ENCODE measurements around the gene COLEC11. TPM values are rescaled to one million over a fixed set of nuclear protein-coding genes. Genes with fewer than 3 reads are reported as not detected.
A peak's percentile ranks its signal among the peaks of the same experiment; 100 is the strongest.

The COLEC11 gene
- total and polyA plus RNA-seq, 2 of the 13 experiments (the other 11 are each of a cell fraction or from before 2014, with no cell fraction given): 1.5 to 3.0 TPM

GRCh38 chr2:3558205-3559014 lies 36.5 kb upstream of the COLEC11 start, which contains the start of gene RNASEH1 (continued):
- TF ChIP-seq, protein P1, sequence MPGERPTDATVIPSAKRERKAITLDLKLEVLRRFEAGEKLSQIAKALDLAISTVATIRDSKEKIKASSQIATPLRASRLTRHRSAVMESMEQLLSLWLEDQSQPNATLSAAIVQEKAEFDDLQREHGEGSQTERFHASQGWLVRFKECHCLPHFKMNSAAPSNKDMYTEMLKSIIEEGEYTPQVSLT (CRISPR knock-in tag; IDR thresholded peaks at IDR 0.05; ENCODE audit: borderline replicate concordance, low read depth): peak; percentile 5; the same call in 1 of the 2 replicates
- TF ChIP-seq NCOA2 (CRISPR knock-in tag; IDR thresholded peaks at IDR 0.05) (peak; percentile 74; the same call in 1 of the 2 replicates), ZNF296 (CRISPR knock-in tag; conservative IDR thresholded peaks at IDR 0.05) (peak; percentile 72; the same call in 1 of the 2 replicates), AHDC1 (CRISPR knock-in tag; IDR thresholded peaks at IDR 0.05; ENCODE audit: borderline replicate concordance) (0 out of 2 replicates have a peak, but pooled peaks have one; percentile 46), ZNF770 (CRISPR knock-in tag; IDR thresholded peaks at IDR 0.05) (peak; percentile 72), ZNF124 (CRISPR knock-in tag; IDR thresholded peaks at IDR 0.05) (peak; percentile 79; the same call in 1 of the 2 replicates), GTF2F1 (IDR thresholded peaks at IDR 0.05; ENCODE audit: low read length) (no peak), RFX5 (IDR thresholded peaks at IDR 0.05; ENCODE audit: low read depth, low read length) (peak; percentile 62; the same call in 1 of the 2 replicates), ZSCAN22 (CRISPR knock-in tag; IDR thresholded peaks at IDR 0.05) (peak; percentile 82), NFATC3 (CRISPR knock-in tag; IDR thresholded peaks at IDR 0.05) (peak; percentile 95)
- TF ChIP-seq, protein P2, sequence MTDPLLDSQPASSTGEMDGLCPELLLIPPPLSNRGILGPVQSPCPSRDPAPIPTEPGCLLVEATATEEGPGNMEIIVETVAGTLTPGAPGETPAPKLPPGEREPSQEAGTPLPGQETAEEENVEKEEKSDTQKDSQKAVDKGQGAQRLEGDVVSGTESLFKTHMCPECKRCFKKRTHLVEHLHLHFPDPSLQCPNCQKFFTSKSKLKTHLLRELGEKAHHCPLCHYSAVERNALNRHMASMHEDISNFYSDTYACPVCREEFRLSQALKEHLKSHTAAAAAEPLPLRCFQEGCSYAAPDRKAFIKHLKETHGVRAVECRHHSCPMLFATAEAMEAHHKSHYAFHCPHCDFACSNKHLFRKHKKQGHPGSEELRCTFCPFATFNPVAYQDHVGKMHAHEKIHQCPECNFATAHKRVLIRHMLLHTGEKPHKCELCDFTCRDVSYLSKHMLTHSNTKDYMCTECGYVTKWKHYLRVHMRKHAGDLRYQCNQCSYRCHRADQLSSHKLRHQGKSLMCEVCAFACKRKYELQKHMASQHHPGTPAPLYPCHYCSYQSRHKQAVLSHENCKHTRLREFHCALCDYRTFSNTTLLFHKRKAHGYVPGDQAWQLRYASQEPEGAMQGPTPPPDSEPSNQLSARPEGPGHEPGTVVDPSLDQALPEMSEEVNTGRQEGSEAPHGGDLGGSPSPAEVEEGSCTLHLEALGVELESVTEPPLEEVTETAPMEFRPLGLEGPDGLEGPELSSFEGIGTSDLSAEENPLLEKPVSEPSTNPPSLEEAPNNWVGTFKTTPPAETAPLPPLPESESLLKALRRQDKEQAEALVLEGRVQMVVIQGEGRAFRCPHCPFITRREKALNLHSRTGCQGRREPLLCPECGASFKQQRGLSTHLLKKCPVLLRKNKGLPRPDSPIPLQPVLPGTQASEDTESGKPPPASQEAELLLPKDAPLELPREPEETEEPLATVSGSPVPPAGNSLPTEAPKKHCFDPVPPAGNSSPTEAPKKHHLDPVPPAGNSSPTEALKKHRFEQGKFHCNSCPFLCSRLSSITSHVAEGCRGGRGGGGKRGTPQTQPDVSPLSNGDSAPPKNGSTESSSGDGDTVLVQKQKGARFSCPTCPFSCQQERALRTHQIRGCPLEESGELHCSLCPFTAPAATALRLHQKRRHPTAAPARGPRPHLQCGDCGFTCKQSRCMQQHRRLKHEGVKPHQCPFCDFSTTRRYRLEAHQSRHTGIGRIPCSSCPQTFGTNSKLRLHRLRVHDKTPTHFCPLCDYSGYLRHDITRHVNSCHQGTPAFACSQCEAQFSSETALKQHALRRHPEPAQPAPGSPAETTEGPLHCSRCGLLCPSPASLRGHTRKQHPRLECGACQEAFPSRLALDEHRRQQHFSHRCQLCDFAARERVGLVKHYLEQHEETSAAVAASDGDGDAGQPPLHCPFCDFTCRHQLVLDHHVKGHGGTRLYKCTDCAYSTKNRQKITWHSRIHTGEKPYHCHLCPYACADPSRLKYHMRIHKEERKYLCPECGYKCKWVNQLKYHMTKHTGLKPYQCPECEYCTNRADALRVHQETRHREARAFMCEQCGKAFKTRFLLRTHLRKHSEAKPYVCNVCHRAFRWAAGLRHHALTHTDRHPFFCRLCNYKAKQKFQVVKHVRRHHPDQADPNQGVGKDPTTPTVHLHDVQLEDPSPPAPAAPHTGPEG (CRISPR knock-in tag; IDR thresholded peaks at IDR 0.05): peak; percentile 89
